RWPE1 (cell line): ENCODE measurements around the gene DCAF12.
A peak's percentile ranks its signal among the peaks of the same experiment; 100 is the strongest.

Source experiments
- CTCF ChIA-PET: fragments of 350-600 bp; sonication (Branson Sonifier 250); formaldehyde crosslinking; extraction: SDS; loops from one replicate; lab custom pipeline; 2021; lab: Yijun Ruan, JAX
- POLR2A ChIA-PET: fragments of 400-600 bp; formaldehyde crosslinking; extraction: SDS; loops from one replicate; lab custom pipeline; 2020; ENCODE audit warnings: antibody characterized with exemption; ENCODE audit not compliant: low non-redundant PET; lab: Yijun Ruan, JAX
- DNase-seq: peaks from one replicate; pipeline ENCODE4 v3.0.0; 2012; ENCODE audit warnings: low spot score
- H3K27ac ChIP-seq: fragments of 450-650 bp; 2 replicates; pipeline ENCODE4 v1.5.1; 2017
- CTCF ChIP-seq: fragments of 450-650 bp; conservative IDR thresholded peaks from 2 replicates; pipeline ENCODE4 v1.5.1; 2017; ENCODE audit warnings: low read depth, mild to moderate bottlenecking

Gene DCAF12

GRCh38 chr9:34131571-34131970, 5.1 kb upstream of the DCAF12 start:
- H3K27ac ChIP-seq, result no peak overlapping the region
- CTCF ChIA-PET, result interaction anchor here (0.7 kb wide), 1 partner anchor 26 kb away, joined by 5 read pairs; no protein-coding TSS in a partner anchor
- DNase-seq, result no peak
- TF ChIP-seq CTCF, result no peak
- POLR2A ChIA-PET, result no interaction called here

- POLR2A ChIA-PET, result interaction anchor here (0.5 kb wide), 1 partner anchor 28 kb away, joined by 5 read pairs; no protein-coding TSS in a partner anchor
- peak overlapping the region; percentile 90 for H3K27ac ChIP-seq
- CTCF ChIA-PET, result interaction anchor here (0.6 to 2.2 kb wide), 3 partner anchors 35 to 1881 kb away, joined by 4 to 12 read pairs (median 4); no protein-coding TSS in a partner anchor
- TF ChIP-seq CTCF, result no peak
- DNase-seq, result no peak
Measured at GRCh38 chr9:34127035-34127948, 794 bp upstream of the DCAF12 start.

GRCh38 chr9:34125681-34126206, 754 bp downstream of the DCAF12 start:
- DNase-seq, result peak; percentile 67
- ChIA-PET CTCF (interaction anchor here (0.5 to 1.0 kb wide), 3 partner anchors 14 to 144 kb away, joined by 3 to 8 read pairs (median 3); no protein-coding TSS in a partner anchor), POLR2A (interaction anchor here (0.6 kb wide), 1 partner anchor 58 kb away, joined by 3 read pairs; no protein-coding TSS in a partner anchor)
- H3K27ac ChIP-seq, result peak overlapping the region; percentile 90
- no peak for TF ChIP-seq CTCF

GRCh38 chr9:34124926-34125325, 1.6 kb downstream of the DCAF12 start:
- ChIA-PET POLR2A (no interaction called here), CTCF (no interaction called here)
- no peak for TF ChIP-seq CTCF
- H3K27ac ChIP-seq, result no peak overlapping the region
- peak; percentile 13 for DNase-seq

- DNase-seq, result no peak
- TF ChIP-seq CTCF, result no peak
- ChIA-PET CTCF (no interaction called here), POLR2A (no interaction called here)
- no peak overlapping the region for H3K27ac ChIP-seq
Measured at GRCh38 chr9:34124099-34124498, 2.4 kb downstream of the DCAF12 start.

- no peak overlapping the region for H3K27ac ChIP-seq
- DNase-seq, result no peak
- CTCF ChIA-PET, result no interaction called here
- POLR2A ChIA-PET, result no interaction called here
- no peak for TF ChIP-seq CTCF
Measured at GRCh38 chr9:34123682-34124081, 2.8 kb downstream of the DCAF12 start.
